ENCODE measurements around the gene GALNT10.

DNA sequence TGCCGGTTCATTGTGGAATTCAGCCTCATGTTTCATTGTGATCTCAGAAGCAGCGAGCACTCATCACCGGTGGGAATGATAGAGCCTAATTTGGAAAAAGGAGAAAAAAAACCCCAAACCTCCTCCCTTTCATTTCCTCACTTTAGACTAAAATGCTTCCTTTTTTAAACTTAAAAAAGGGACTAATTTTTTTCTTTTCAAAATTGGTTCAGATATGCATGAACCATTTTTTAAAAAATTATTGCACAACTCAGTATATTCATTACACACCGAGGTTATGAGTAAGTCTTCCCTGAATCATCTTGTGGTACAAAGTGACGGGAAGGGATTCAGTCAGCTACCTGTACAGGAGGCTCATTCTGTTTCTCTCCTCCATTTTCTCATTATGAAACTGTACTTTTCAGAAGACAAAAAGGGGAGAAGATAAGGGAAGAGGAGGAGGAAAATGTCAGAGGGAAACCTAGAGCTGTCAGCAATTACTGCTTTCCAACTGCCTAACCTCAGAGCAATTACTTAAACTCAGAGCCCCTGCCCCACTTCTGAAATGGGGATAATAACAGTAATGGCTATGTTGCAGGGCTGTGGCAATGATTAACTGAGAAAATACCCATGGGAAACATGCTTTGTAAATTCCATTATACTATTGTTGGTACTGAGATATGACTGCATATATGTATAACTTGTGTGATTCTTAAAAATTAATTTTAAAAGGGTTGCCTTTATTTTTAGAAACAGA is 24.0 kb downstream of the GALNT10 start:
- TF ChIP-seq ESRRG (CRISPR knock-in tag; IDR thresholded peaks at IDR 0.05) (no peak), OSR1 (CRISPR knock-in tag; IDR thresholded peaks at IDR 0.05) (no peak), ZNF8 (CRISPR knock-in tag; IDR thresholded peaks at IDR 0.05) (no peak), ISL1 (CRISPR knock-in tag; IDR thresholded peaks at IDR 0.05) (no peak), ARNTL (CRISPR knock-in tag; IDR thresholded peaks at IDR 0.05; ENCODE audit: borderline replicate concordance, low read depth) (no peak), TCF4 (CRISPR knock-in tag; IDR thresholded peaks at IDR 0.05; ENCODE audit: borderline replicate concordance) (no peak), TOX (CRISPR knock-in tag; IDR thresholded peaks at IDR 0.05; ENCODE audit: borderline replicate concordance) (no peak), ZFP30 (CRISPR knock-in tag; IDR thresholded peaks at IDR 0.05) (no peak), SNAI2 (CRISPR knock-in tag; IDR thresholded peaks at IDR 0.05) (no peak), GLIS3 (CRISPR knock-in tag; IDR thresholded peaks at IDR 0.05) (no peak)
- TF ChIP-seq, protein P1, sequence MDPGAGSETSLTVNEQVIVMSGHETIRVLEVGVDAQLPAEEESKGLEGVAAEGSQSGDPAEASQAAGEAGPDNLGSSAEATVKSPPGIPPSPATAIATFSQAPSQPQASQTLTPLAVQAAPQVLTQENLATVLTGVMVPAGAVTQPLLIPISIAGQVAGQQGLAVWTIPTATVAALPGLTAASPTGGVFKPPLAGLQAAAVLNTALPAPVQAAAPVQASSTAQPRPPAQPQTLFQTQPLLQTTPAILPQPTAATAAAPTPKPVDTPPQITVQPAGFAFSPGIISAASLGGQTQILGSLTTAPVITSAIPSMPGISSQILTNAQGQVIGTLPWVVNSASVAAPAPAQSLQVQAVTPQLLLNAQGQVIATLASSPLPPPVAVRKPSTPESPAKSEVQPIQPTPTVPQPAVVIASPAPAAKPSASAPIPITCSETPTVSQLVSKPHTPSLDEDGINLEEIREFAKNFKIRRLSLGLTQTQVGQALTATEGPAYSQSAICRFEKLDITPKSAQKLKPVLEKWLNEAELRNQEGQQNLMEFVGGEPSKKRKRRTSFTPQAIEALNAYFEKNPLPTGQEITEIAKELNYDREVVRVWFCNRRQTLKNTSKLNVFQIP (CRISPR knock-in tag; IDR thresholded peaks at IDR 0.05; ENCODE audit: borderline replicate concordance, low read depth), result no peak
- TF ChIP-seq, protein P2, sequence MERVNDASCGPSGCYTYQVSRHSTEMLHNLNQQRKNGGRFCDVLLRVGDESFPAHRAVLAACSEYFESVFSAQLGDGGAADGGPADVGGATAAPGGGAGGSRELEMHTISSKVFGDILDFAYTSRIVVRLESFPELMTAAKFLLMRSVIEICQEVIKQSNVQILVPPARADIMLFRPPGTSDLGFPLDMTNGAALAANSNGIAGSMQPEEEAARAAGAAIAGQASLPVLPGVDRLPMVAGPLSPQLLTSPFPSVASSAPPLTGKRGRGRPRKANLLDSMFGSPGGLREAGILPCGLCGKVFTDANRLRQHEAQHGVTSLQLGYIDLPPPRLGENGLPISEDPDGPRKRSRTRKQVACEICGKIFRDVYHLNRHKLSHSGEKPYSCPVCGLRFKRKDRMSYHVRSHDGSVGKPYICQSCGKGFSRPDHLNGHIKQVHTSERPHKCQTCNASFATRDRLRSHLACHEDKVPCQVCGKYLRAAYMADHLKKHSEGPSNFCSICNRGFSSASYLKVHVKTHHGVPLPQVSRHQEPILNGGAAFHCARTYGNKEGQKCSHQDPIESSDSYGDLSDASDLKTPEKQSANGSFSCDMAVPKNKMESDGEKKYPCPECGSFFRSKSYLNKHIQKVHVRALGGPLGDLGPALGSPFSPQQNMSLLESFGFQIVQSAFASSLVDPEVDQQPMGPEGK (CRISPR knock-in tag; IDR thresholded peaks at IDR 0.05; ENCODE audit: borderline replicate concordance), result no peak
